IPS-18c (cell line): ENCODE results near the gene SEC62.
"Not testable (repeated sequence)": the region's sequence is repeated elsewhere in the genome, so short reads cannot be mapped to it uniquely, and the experiment has no call there.

Source experiments
- H3K4me3 ChIP-seq: 2 replicates; pipeline ENCODE4 v1.7.0; 2013; ENCODE audit warnings: low read depth, mild to moderate bottlenecking, low read length, moderate library complexity; ENCODE audit not compliant: insufficient read depth
- H3K9me3 ChIP-seq: one replicate; pipeline ENCODE4 v1.6.1; 2013; ENCODE audit warnings: mild to moderate bottlenecking, low read length, moderate library complexity; ENCODE audit not compliant: control insufficient read depth, insufficient read depth

SEC62 gene

GRCh38 chr3:170000051-170000450 lies 33.4 kb downstream of the SEC62 start:
- Histone ChIP-seq H3K9me3 (peaks cover 2% of the 10 kb centered on the region), H3K4me3 (no peak overlapping the region)

DNA sequence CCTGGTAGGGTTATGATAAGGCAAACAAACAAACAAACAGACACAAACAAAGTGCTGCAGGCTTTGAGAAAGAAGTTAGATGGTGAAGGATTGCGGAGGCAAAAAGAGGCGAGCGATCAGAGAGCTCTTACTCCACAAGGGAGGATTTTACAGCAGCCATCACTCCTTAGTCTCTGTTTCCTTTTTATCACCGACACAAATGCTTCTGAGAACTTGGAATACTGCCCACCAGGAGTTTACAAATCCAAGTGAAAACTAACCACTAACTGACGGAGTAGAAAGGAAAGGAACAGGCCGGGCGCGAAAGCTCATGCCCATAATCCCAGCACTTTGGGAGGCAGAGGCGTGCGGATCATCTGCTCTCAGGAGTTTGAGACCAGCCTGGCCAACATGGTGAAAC lies 35.6 kb downstream of the SEC62 start:
- Histone ChIP-seq H3K4me3 (no peak overlapping the region), H3K9me3 (peaks cover 2% of the 10 kb centered on the region)

DNA sequence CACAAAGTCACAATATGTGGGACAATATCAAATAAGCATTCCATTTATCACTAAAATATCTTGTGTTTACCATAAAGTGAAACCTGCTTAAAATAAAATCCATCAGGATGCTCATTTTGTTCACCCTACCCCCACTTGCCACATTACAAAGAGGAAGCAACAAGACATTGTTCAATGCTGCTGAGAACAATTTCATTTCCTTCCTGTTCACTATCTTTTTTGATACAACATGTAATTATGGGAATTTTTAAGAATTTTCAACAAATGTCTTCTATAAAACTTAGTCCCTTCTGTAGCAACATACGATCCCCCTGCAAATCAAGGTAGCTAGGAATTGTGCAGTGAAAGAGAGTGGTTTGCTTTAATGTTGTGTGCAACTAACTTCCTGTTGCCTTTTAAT lies 36.3 kb downstream of the SEC62 start:
- Histone ChIP-seq H3K4me3 (no peak overlapping the region), H3K9me3 (peaks cover 2% of the 10 kb centered on the region)

DNA sequence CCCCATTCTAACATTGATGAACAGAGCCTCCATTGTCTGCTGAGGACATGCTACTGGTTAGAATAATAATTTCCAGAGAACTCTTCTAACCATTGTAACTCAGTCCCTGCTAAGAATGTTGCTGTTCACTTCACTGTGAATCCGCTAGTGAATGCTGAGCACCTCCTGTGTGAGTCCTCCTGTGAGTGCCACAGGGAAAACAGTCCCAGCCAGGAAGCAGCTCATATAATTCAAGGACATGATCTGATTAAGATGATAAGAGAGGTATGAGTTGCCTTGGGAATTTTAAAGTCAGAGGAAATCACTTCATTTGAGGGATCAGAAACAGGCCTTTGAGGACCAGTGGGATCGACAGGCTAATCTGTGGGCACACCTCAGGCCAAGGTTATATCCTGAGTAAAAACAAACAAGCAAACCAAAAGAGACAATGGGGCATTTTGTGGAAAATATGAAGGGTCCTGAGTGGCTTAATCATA lies 37.3 kb downstream of the SEC62 start:
- H3K4me3 ChIP-seq = no peak overlapping the region
- H3K9me3 ChIP-seq = peaks cover 2% of the 10 kb centered on the region

- H3K9me3 ChIP-seq = peaks cover 2% of the 10 kb centered on the region
- H3K4me3 ChIP-seq = no peak overlapping the region
These were observed 40.5 kb downstream of the SEC62 start for GRCh38 chr3:170007031-170007663.

DNA sequence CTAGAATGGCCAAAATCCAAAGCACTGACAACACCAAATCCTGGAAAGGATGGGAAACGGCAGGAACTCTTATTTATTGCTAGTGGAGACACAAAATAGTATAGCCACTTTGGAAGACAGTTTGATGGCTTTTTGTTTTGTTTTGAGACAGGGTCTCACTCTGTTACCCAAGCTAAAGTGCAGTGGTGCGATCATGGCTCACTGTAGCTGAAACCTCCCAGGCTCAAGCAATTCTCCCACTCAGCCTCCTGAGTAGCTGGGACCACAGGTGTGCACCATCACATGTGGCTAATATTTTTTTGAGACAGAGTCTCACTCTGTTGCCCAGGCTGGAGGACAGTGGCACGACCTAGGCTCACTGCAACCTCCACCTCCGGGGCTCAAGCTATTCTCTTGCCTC lies 43.9 kb downstream of the SEC62 start:
- no peak overlapping the region for H3K4me3 ChIP-seq
- H3K9me3 ChIP-seq = no peaks in the 10 kb centered on the region

DNA sequence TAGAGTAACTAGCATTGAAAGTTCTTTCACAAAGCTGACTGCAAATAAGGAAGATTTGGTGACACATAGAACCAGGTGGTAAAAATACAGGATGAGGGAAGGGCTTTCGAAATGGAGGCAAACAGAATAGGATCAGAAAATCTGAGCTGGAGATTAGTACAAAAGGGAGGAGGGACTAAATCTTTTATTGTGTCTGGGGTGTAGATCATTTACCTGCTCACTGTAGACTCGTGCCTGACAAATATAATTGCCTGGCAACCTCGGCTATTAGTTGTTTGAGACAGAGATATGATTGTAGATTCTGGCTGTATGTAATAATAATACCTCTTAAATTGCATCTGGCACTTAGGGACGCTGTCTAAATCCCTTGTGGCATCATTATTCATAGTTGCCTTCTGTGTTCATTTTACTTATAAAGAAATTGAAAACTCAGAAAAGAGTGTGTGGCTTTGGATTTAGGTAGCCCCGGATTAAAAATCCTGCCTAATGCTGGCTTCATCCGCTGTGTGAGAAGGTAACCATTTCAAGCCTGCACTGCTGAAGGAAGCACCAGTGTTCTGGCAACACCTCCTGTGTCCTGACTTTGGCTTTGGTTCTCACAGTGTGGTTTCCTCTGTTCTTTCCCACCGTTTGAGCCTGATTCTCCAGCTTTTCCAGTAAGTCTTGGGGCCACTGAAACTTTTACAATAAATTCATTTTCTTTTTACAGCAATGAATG lies 46.2 kb downstream of the SEC62 start:
- Histone ChIP-seq H3K4me3 (no peak overlapping the region), H3K9me3 (no peaks in the 10 kb centered on the region)

GRCh38 chr3:170016057-170016456 lies 49.5 kb downstream of the SEC62 start:
- Histone ChIP-seq H3K4me3 (no peak overlapping the region), H3K9me3 (no peaks in the 10 kb centered on the region)

GRCh38 chr3:170019306-170019705 lies 52.7 kb downstream of the SEC62 start:
- not testable (repeated sequence) for H3K9me3 ChIP-seq, H3K4me3 ChIP-seq

DNA sequence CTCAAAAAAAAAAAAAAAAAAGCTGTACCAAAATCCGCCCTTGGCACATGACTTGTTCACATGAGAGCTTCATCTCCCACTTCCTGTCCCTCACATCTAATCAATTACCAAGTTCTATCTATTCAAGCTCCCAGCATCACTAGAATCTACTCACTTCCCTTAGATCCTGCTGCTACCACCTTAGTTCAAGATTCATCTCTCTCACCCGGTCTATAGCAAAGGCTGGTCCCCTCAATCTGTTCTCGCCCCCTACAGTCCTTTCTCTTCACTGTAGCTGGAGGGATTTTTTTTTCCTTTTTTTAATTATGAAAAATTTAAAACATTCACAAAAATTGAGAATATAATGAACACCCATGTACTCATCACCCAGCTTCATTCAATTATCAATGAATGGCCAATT lies 54.5 kb downstream of the SEC62 start:
- Histone ChIP-seq H3K4me3 (no peak overlapping the region), H3K9me3 (no peaks in the 10 kb centered on the region)

- Histone ChIP-seq H3K9me3 (no peaks in the 10 kb centered on the region), H3K4me3 (no peak overlapping the region)
These were observed 55.7 kb downstream of the SEC62 start for GRCh38 chr3:170022336-170022735.

DNA sequence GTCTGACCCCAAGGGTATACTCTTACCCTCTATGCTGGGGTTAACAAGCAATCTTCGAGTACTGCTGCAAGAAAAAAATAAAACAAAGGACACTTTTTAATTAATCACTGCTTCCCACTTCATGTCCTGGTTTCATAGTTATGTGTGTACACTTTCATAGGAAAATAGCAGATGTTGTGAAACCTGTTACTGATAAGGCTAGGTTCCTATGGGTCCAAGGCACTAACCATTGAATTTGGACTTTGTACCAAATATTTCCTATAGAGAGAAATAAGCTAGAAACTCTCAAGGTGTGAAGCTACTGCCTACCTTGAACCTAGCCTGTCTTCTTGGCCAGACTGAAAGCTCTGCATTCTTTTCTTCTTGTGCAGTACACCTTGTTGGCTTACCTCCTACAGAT lies 56.6 kb downstream of the SEC62 start:
- no peaks in the 10 kb centered on the region for H3K9me3 ChIP-seq
- H3K4me3 ChIP-seq = no peak overlapping the region

DNA sequence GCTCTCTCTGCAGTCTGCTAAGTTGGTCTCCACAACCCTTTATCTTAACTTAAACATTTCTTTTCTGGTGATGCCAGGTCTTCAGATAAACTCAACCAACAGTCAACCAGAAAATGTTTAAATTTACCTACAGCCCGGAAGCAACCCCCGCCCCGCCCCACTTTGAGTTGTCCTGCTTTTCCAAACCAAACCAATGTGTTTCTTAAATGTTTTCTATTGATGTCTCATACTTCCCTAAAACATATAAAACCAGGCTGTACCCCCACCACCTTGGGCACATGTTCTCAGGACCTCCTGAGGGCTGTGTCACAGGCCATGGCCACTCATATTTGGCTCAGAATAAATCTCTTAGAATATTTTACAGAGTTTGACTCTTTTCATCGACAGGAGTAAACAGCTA lies 58.0 kb downstream of the SEC62 start:
- Histone ChIP-seq H3K4me3 (no peak overlapping the region), H3K9me3 (no peaks in the 10 kb centered on the region)

- H3K9me3 ChIP-seq = peaks cover 2% of the 10 kb centered on the region
- no peak overlapping the region for H3K4me3 ChIP-seq
These were observed 60.9 kb downstream of the SEC62 start for GRCh38 chr3:170027233-170028102.

GRCh38 chr3:170033489-170033888 lies 66.9 kb downstream of the SEC62 start:
- Histone ChIP-seq H3K4me3 (no peak overlapping the region), H3K9me3 (peaks cover 2% of the 10 kb centered on the region)

DNA sequence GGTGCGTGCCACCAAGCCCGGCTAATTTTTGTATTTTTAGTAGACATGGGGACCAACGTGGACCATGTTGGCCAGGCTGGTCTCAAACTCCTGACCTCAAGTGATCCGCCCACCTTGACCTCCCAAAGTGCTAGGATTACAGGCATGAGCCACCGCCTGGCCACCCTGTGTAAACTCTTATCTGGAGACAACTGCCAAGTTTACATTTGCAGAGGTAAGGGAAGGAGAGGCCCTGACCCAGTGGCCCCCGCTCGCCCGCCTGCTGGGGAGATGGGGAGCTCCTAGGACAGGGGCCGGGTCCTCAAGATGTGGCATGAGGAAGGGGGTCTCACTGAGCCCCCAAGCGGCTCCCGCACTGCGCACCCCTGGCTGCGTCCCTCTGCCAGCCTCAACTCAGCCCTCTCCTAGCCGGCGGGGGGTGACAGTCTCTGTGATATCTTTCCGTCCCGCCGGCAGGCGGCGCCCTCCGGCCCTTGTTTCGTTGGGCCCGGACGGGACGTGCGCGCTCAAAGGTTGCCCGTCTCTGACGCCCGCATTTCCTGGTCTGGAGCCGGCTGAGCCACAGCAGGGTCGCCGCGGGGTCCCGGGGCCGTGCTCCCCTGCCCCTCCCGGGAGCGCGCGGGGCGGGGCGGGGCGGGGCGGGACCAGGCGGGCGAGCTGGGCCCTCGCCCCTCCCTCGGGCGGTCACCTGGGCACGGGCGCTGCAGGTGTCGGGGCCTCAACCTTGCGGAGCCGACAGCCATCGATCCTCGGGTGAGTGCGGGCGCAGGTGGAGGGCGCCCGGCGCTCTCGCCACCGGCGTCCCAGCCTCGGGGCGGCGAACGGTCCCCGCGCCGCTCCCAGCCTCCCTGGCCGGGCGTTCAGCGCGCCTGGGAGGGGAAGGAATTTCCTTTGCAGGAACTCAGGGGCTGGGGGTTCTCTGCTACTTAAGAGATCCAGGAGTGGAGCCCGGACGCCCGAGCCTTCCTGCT lies 71.1 kb downstream of the SEC62 start, which contains the start of gene GPR160:
Gene GPR160 (plus strand): TSS at position 533 of the 971 bp plus-strand sequence. CDS start 45,978 bp downstream, outside the sequence.
- Histone ChIP-seq H3K9me3 (no peaks in the 10 kb centered on the region), H3K4me3 (peak within 1 kb of the TSS; percentile 76)
